Measurements from ENCODE around the gene MIPOL1.

GRCh38 chr14:37593511-37594237 is 395.9 kb downstream of the MIPOL1 start:
- TF ChIP-seq, protein P1, sequence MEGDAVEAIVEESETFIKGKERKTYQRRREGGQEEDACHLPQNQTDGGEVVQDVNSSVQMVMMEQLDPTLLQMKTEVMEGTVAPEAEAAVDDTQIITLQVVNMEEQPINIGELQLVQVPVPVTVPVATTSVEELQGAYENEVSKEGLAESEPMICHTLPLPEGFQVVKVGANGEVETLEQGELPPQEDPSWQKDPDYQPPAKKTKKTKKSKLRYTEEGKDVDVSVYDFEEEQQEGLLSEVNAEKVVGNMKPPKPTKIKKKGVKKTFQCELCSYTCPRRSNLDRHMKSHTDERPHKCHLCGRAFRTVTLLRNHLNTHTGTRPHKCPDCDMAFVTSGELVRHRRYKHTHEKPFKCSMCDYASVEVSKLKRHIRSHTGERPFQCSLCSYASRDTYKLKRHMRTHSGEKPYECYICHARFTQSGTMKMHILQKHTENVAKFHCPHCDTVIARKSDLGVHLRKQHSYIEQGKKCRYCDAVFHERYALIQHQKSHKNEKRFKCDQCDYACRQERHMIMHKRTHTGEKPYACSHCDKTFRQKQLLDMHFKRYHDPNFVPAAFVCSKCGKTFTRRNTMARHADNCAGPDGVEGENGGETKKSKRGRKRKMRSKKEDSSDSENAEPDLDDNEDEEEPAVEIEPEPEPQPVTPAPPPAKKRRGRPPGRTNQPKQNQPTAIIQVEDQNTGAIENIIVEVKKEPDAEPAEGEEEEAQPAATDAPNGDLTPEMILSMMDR (IDR thresholded peaks at IDR 0.05), result no peak
- TF ChIP-seq POLR2A (IDR thresholded peaks at IDR 0.05), result no peak
- no peak for TF ChIP-seq EP300 (IDR thresholded peaks at IDR 0.05)

All from ovary (tissue), 3 donors.